ENCODE data around the gene PHF2. TPM values are rescaled to one million over a fixed set of nuclear protein-coding genes. Genes with fewer than 3 reads are reported as not detected.

Gene PHF2
- polyA plus RNA-seq, 12 donors: 29.8 to 41.0 (median 36.1) TPM; not detected in 1

DNA sequence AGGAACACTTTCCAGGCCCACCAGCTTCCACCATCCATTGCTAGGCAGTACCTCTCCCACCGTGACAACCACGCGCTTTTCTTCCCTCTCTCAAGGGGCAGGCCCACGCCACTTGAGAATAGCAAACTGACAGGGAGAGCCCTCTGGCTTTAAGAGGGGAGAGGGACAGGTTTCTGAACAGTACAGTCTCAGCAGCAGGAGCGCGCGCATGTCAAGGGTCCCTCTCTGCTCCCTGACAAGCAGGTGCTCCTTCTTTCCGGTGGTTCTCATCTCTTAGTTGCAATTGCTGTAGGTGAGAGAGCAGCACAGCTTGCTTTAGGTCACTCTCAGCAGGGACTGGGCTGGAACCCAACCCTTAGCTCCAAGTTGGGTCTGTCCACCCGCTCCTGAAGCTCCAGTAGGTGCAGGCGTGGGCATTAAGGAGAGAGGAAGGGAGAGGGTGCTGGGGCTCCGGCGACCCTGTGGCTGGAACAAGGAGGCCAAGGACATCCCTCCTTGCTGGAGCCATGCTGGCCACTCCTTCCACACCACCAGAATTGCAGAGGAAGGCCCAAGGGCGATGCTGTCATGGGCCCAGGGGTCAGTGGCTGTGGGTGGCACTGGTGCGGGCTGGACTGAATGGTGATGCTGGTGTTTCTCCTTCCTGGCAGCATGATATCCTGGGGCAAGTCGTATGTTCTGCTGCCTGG lies 9.0 kb upstream of the PHF2 start:
- DNase-seq: no peak

DNA sequence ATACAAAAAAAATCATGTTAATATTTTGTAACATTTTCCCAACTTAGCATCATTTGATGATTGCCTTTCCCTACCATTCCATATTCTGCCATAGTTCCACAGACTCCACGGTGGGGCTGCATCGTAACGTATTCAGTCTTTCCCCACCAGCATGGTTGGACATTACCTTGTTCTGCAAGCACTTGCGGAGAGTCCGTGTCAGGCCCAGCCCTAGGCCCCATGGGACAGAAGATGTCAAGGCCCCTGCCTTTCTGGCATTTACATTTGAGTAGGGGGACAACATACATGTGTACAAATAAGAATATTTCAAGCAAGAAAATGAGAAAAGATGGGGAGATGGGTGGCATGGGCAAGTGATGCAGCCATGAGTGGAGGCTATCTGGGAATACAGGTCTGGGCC lies 8.2 kb upstream of the PHF2 start:
- DNase-seq: no peak

DNA sequence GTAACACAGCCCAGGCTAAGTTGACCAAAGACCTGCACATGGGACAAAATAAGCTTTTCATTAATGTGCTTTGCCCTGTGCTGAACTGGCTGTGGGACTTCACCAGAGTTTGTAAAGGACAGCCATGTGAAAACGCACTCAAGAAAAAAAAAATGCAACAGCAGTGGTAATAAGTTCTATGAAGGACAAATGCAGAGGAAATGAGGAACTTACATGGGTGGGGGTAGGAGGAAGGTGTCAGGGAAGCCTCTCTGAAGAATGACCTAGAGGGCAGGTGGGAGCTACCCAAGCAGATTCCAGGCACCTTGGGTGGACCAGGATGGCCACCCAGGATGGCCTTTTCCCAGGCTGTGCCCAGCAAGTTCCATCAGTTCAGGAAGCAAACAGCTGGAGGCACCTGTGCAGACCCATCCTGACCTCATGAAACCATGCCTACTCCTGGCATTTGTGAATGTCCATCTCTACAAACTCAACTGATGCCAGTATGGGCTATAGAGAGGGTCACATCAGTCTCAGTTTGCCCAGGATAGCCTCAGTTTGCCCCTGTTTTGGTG lies 6.7 kb upstream of the PHF2 start:
- no peak for DNase-seq

DNA sequence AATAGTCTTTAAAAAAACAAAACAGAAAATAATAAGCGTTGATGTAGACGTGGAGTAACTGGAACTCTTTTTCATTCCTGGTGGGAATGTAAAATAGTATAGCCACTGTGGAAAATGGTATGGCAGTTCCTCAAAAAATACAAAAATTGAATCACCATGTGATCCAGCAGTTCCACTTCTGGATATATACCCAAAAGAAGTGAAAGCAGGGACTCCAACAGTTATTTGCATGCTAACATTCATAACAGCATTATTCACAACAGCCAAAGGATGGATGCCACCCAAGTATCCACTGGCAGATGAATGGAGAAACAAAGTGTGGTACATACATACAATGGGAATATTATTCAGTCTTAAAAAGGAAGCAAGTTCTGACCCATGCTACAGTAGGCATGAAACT lies 4.2 kb upstream of the PHF2 start:
- no peak for DNase-seq

DNA sequence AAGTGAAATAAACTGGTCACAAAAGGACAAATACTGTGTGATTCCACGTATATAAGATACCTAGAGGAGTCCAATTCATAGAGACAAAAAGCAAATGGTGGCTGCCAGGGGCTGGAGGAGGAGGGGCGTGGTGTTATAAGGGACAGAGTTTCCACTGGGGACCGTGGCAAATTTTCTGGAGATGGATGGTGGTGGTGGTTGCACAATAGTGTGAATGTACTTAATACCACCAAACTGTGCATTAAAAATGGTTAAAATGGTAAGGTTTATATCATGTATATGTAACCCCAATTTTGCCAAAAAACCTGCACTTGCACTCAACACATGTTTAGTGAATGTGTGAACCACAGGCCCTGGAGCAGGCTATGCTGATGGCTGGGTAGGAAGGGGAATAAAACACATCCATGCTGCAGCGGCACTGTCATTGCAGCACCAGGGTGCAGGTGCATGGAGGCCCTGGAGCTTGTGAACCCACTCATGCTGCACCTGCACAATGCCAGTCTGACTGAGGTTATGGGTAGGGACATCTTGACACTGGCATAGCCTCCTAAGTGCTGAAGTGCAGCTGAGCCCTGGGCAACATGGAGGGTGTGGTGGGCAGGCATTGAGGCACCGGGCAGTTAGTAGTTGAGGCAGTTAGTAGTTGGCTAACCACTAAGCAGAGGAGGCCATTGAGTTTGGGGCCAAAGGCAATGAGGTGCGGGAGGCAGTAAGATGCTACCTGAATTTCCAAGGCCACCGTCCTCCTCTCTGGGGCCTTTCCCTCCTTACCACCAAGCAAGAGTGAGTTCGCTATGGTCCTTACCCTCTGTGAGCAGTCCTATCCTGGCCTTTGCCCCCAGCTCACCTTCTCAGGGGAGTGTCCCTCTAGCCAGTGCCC lies 3.5 kb upstream of the PHF2 start:
- DNase-seq: no peak

DNA sequence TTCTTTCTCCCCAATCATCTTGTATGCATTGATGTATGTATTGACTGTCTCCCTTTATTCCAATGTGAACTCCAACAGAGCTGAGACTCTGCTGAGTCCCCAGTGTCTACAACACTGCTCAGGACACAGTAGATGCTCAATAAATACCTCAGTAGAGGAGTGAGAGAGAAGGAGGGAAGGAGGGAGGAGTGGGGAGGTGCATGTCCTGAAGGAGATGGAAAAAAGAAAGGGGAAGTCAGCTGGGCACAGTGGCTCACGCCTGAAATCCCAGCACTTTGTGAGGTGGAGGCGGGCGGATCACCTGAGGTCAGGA lies 2.9 kb upstream of the PHF2 start:
- no peak for DNase-seq

DNA sequence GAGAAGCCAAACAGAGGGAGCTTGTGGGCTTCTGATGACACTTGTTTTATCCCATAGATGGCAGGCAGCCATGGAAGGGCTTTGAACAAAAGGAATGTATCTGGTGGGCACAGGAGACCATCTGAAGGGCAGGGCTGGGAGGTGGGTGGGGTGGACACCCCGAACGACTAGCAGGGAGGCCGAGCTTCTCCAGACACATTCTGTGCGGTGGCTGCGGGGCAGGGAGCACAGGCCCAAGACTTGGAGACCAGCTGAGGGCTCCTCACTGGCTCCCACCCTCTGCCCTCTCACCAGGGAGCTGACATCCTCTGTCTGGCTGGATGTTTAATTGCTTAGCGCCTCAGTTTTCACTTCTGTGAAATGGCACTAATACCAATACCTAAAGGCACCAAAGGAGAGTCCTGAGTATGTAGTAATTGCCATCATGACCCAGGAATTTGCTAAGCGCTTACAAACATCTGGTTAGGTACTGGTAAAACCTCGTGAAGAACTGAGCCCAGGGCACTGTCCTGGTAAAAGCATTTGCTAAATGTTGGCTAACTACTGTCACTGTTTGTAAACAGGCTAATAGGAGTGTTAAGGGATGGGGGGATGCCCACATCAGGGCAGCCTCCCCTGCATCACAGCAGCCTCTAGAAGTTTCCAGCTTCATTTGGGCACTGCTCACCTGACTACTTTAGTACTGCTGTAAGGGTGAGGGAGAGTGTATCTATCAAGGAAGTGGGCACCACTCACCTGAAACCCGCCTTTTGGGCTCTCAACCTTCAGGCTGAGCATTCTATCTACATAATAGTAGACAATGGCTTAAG lies 2.1 kb upstream of the PHF2 start:
- no peak for DNase-seq

DNA sequence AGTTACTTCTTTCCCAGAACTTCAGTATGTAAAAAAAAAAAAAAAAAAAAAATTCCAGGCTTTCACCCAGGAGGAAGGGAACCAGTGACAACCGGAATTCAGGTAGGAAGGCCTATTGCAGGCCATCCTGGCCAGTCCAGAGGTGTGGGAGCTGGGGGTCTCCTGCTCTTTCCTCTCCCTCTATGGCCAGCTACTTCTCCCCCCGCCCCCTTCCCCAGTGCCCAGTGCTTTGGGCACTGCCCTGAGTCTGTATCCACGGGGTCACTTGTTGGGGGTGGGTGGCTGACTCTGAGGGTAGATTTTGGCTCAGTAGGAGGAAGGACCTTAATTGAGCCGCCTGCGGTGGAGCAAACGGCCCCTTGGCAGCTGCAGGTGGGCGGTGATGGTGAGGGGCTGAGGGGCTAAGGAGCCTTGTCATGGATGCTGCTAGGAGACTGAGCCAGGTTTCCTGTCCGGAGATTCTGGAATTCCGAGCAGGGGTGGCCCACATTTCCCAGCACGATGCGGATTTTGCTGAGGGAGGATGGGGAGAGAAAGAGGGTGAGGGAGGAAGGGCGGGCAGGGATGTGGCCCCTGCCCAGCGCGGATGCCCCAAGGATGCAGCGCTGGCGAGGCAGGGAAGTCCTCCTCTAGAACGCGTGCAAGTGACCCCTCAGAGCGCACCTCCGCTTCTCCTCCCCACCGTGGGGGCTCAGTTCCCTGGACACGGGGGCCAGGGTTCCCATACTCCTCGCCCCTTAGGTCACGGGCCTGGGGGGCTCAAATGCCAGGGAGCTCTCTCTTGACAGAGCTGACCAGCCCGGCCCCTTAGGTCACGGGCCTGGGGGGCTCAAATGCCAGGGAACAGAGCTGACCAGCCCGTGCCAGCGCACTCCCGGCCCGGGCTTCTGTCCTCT lies 1.2 kb upstream of the PHF2 start:
- DNase-seq: no peak

DNA sequence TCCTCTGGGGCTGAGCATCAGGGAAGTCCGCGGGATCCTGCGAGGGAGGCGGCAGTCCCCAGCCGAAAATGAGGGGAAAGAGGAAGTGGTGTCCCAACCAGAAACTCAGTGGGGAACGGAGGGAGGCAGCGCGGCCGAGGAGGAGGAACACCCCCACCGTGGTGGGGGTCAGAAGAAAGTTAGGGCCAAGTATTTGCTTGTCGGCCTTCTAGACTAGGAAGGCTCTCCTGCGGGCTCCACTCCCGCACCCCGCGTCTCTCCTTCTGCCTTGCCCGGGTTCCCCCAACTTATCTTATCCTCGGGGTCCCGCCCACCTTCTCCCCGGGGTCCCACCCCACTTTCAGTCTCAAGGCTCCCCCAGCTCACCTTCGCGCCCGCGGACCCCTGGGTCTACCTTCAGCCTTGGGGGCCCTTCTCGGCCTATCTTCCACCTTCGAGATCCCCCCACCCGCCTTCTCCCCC lies 557 bp upstream of the PHF2 start:
- peak; percentile 52 for DNase-seq

DNA sequence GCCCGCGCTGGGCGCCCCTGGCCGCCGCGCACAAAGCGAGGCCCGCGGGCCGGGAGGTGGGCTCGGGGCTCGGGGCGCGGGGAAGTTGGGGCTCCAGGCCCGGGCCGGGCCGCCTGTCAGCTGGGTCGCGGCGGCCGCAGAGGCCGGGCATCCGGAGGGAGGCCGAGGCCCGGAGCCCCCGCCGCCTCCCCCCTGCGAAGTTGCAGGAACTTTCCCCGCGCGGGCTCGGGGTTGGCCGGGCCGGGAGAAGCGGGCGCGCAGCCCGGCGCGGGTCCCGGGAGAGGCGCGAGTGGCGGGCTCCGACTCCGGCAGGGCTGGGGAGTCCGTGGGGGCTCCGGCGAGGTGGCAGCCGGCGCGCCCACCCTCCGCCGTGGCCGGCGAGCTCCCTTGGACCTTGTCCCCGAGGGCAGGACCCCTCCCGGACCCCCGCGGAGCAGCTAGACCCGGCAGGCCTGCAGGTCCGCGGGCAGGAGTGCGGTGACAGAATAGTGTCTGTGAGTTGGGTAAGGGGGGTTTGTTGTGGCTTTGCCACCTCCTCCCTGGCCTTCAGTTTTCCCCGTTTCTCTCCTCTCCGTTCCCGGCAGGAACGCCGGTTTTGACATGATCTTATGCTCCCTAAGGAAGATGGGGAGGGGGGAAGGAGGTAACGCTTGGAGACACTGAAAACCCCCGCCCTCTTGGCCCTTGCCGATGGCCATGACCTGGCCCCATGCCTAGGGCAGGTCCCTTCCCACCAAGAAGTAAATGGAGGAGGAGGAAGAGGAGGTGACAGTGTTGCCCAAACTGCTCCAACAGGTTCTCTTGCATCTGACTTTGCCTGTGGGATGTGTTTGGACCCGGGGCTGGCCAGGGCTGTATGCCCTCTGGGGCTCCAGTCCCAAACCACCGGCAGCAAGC lies 942 bp downstream of the PHF2 start:
- DNase-seq: no peak

DNA sequence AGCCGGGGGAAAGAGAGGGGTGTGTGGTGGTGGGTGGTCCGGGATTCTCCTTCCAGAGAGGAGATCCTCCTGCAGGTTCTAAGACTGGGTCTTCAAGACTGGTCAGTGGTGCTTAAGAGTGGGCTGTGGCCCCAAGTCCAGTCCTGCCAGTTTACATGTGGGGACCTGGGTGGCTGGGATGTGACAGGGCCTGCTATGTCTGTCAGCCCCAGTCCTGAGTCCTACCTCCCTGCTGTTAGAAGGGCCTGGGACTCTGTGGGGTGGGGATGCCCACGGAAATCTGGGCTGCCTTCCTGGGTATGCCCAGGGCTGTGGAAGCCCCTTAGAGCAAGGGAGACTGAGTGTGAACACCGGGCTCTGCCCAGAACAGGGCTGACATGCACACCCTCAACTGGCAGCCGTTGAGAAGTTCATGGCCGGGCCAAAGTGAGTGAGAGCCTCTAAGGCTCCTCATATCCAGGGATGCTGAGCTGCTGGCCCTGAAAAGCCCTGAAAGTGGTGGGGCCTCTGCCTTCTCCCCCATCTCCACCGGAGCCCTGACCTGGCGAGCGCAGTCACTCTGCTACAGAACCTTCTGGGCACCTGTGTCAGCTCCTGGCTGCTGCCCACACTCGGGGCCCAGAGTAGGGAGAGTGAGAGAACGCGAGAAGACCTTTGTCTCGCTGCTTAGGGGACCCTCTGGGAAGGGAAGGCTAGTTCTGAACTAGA lies 1.7 kb downstream of the PHF2 start:
- DNase-seq: no peak

DNA sequence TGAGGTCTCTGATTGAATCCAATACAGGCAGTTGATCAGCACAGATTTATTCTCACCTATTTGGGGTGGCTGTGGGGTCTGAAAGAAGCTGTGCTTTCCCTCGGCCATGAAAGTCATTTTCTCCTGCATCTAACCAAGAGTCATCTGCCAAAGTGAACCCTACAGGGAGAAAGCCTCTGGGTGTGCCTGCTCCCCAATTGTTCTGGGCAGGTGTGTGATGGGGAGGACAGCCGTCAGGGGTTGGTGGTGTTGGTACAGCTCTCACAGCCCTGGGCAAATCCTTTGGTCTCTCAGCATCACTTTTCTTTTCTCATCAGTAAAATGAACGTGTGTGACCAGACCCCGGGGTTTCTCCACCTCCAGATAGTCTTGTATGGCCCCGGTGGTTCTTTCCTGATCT lies 2.5 kb downstream of the PHF2 start:
- no peak for DNase-seq

DNA sequence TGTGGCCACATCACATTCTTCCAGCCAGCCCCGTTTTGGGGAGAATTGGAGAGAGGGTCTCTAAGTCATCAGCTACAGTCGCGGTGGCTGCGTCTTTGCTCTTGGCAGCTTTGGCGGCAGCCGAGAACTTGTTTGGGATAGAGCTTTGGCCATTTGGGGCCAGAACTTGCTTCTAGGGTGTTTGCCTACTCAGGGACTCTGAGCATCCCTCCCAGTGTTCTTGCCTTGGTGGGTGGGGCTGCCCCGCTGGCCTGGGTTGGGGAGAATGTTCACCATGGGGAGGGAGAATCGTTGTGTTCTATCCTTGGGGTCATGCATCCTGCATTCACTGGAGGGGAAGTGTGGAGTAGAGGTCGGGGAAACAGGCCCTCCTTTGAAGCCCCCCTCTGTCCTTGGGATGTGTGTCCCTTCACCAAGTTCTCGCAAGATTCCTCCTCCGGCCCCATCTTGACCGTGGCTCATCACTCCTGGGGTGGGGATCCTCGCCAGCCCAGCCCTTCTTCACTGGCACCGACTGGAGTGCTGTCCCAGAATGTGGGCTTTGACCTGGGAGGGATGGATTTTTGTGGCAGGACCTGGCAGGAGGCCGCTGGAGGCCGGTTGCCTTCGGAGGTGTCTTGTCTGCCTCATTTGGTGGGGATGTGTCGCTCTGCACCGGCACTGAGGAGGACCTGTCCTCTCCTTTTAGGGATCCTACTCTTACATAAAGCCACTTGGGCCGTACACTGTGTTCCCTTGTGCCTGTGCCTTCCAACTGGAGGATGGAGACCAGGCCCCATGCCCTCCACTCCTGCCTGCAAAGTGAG lies 3.5 kb downstream of the PHF2 start:
- DNase-seq: no peak

DNA sequence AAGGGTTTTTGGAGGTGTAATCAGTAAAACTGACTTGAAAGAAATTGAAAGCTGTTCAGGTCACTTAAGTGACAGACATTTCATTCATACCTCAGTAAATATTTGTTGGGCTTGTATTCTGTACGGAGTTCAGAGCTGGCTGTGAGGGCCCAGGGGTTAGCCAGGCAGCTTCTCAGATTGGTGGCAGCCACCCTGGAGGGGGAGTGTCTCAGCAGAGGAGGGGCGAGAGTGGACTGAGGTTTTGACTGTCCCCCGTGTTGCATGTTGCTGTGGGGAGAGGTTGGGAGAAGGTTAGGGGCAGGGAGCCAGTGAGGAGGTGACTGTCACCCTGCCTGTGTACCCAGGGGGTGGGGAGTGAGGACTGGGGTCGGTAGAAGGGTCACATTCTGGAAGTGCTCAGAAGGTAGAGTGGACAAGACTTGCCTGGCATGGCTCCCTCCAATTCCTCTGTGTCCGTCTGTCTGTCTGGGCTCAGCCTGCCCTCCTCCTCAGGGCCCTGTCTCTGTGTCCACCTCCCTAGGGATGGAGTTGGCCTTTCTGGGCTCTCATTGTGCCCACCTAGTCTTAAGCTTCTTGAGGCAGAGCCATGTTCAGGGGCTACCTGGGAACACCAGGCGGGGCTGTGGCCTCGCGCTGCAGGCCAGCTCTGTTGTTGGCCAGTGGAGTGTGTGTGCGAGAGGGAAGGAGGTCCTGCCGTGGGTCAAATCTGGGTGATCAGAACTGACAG lies 4.4 kb downstream of the PHF2 start:
- DNase-seq: no peak

DNA sequence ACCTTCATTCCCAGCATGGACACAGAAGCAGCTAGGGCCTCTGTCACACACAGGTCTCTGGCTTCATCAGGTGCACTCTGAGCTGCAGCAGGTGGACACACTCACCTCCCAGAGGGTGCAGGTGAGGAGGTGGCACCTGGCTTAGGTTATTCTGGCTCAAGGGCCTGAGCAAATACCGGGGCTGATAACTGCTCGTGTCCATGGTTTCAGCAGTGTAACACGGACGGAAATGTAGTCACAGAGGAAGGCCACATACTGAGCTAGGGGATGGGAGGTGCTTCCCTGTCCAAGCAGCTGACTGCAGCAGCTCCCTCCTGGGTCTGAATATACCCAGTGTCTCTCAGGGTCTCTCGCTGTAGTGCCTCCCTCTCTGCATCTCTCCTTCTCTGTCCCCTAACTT lies 5.7 kb downstream of the PHF2 start:
- DNase-seq: no peak

DNA sequence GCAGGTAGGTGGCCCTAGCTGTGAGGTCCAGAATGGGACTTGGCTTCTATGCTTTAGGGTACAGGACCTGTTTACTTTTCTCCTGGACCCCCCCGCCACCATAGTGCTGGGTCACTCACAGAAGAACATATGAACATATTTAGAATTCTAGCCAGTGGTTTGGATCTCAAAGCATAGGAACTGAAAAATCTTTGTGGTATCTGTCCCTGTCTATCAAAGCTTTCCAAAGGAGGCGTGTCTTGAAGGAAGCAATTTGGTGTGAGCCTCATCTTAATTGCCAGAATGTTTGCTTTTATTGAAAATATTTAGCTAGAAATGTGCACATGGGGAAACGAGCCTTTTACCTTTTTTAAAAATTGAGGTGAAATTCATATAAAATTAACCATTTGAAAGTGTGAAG lies 6.2 kb downstream of the PHF2 start:
- no peak for DNase-seq

DNA sequence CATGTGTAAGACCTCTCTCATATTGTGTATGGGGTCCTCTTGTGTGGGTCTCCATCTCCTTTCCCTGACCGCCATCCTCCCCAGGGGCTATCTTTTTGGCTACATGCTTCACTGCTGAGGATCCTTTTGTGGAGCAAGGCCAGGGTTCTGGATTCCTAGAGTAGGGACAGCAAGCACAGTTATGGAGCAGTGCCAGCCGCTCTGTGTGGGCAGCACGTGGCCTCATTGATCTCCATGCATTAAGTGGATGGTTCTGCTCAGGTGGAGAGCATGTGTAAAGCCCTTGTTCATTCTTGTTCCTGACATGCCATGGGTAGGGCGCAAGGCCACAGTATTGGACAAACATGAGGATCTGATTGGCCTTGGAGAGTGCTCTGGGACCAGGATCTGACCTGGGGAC lies 8.9 kb downstream of the PHF2 start:
- DNase-seq: no peak

DNA sequence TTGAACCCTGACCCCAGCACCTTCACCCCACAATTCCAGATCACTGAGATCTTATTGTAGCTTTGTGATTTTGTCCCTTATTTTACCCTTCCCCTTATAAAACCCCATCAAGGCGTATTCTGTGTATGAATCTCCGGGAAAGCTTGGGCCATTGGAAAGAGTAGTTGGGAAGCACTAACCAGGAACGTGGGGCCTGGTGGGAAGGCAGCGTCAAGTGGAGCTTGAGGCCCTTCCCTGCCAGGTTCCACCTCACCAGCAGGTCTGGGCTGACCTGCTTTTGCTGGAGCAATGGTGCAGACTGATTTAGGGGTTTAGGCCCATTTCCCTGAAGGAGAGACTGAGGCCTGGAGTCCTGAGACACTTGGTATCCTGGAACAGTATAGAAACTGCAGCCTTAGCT lies 9.3 kb downstream of the PHF2 start:
- no peak for DNase-seq

Measured in muscle of arm (tissue), 12 donors.